CD4-positive, alpha-beta memory T cell (primary cell): Measurements from ENCODE around the gene APOBEC3B. TPM values are rescaled to one million over a fixed set of nuclear protein-coding genes. Genes with fewer than 3 reads are reported as not detected.

Source experiments
- CTCF ChIA-PET: fragments of 350-600 bp; sonication (Branson Sonifier 250); formaldehyde crosslinking; loops from one replicate; lab custom pipeline; 2021; ENCODE audit warnings: inconsistent platforms; ENCODE audit not compliant: partially characterized antibody; lab: Charles Lee
- POLR2A ChIA-PET: fragments of 350-600 bp; sonication (Branson Sonifier 250); formaldehyde crosslinking; loops from one replicate; lab custom pipeline; 2021; ENCODE audit not compliant: partially characterized antibody; lab: Charles Lee
- DNase-seq, 5 donors: peaks; one replicate each; pipeline versions ENCODE4 v3.0.0 to v3.0.0-alpha.2; 2020 to 2022; ENCODE audit warnings: mixed read lengths in 1 of 5
- H3K27ac ChIP-seq: one replicate; pipeline ENCODE4 v1.7.0; 2013; ENCODE audit warnings: low read depth, low read length
- H3K27me3 ChIP-seq: 2 replicates; pipeline ENCODE4 v1.7.0; 2013; ENCODE audit warnings: mild to moderate bottlenecking, low read length, moderate library complexity; ENCODE audit not compliant: insufficient read depth
- H3K36me3 ChIP-seq: 2 replicates; pipeline ENCODE4 v1.7.0; 2013; ENCODE audit warnings: mild to moderate bottlenecking, low read length, moderate library complexity; ENCODE audit not compliant: insufficient read depth
- H3K4me1 ChIP-seq: 2 replicates; pipeline ENCODE4 v1.7.0; 2013; ENCODE audit warnings: mild to moderate bottlenecking, low read length, moderate library complexity; ENCODE audit not compliant: insufficient read depth
- H3K4me3 ChIP-seq, 2 donors: one replicate each; pipeline ENCODE4 v1.7.0; 2013; ENCODE audit warnings: low read length in 2 of 2, mild to moderate bottlenecking in 1 of 2
- H3K9me3 ChIP-seq, 2 donors: one replicate each; pipeline ENCODE4 v1.7.0; 2013; ENCODE audit warnings: low read length in 2 of 2, control low read depth in 1 of 2; ENCODE audit not compliant: control insufficient read depth in 1 of 2
- H3K27ac Mint-ChIP-seq, 7 donors: one replicate each; pipeline ENCODE4 v1.8.0; 2020 to 2021; ENCODE audit warnings: mixed read lengths in 7 of 7, mild to moderate bottlenecking in 6 of 7, inconsistent platforms in 3 of 7, moderate library complexity in 3 of 7
- H3K27me3 Mint-ChIP-seq, 2 donors: one replicate each; pipeline ENCODE4 v1.8.0; 2020 to 2021; ENCODE audit warnings: mixed read lengths in 2 of 2
- H3K36me3 Mint-ChIP-seq, 2 donors: one replicate each; pipeline ENCODE4 v1.8.0; 2020 to 2021; ENCODE audit warnings: mixed read lengths in 2 of 2, inconsistent platforms in 1 of 2, mild to moderate bottlenecking in 1 of 2
- H3K4me1 Mint-ChIP-seq, 4 donors: one replicate each; pipeline ENCODE4 v1.8.0; 2020 to 2021; ENCODE audit warnings: mixed read lengths in 4 of 4, mild to moderate bottlenecking in 1 of 4
- H3K4me3 Mint-ChIP-seq, 8 donors: one replicate each; pipeline ENCODE4 v1.8.0; 2020 to 2021; ENCODE audit warnings: mixed read lengths in 8 of 8, mild to moderate bottlenecking in 7 of 8, moderate library complexity in 6 of 8, inconsistent platforms in 3 of 8
- H3K9me3 Mint-ChIP-seq, 8 donors: one replicate each; pipeline ENCODE4 v1.8.0; 2020 to 2021; ENCODE audit warnings: mixed read lengths in 8 of 8, mild to moderate bottlenecking in 5 of 8, inconsistent platforms in 3 of 8, moderate library complexity in 1 of 8
- intact Hi-C: fragments of 100-400 bp; cut with micrococcal nuclease; formaldehyde crosslinking; loops from one replicate; pipeline ENCODE4 v1.15.1; 2023
- polyA plus RNA-seq, 2 donors: library from polyadenylated mRNA; unstranded; fragments of 300-500 nt; fragmentation: Illumina TruSeq; gene quantifications; one replicate each; pipeline ENCODE4 v1.2.3, GENCODE V29; 2021
- total RNA-seq, 2 experiments: library from RNA; stranded (reverse); gene quantifications; one replicate each; pipeline ENCODE4 v1.2.3, GENCODE V29; 2021

The APOBEC3B gene
- total and polyA plus RNA-seq, 4 experiments from 2014 or later, result 0.31 to 1.3 (median 0.48) TPM

- Histone ChIP-seq H3K4me1 (no peaks in the 10 kb centered on the region), H3K27me3 (no peaks in the 10 kb centered on the region), H3K9me3 (no peaks in the 10 kb centered on the region), H3K36me3 (no peaks in the 10 kb centered on the region), H3K27ac (no peak overlapping the region), H3K4me3 (no peak overlapping the region)
- Mint-ChIP-seq H3K27ac (no peak overlapping the region), H3K4me3 (peak overlapping the region in 1 of 8 donors; percentile 26), H3K4me1 (peaks cover 0 to 2% (median under 1%) of the 10 kb centered on the region in 4 donors), H3K36me3 (no peaks in the 10 kb centered on the region), H3K27me3 (peaks cover 7 to 8% of the 10 kb centered on the region in 2 donors), H3K9me3 (peaks cover 0 to 2% (median 0%) of the 10 kb centered on the region in 8 donors)
- intact Hi-C loops, result no loop called here
- DNase-seq, result no peak
- CTCF ChIA-PET, result no interaction called here
- POLR2A ChIA-PET, result no interaction called here
Observed at GRCh38 chr22:38967451-38968450, 14.4 kb upstream of the APOBEC3B start.

GRCh38 chr22:38968801-38969200, 13.3 kb upstream of the APOBEC3B start:
- Histone ChIP-seq H3K36me3 (no peaks in the 10 kb centered on the region), H3K4me1 (no peaks in the 10 kb centered on the region), H3K27ac (no peak overlapping the region), H3K9me3 (no peaks in the 10 kb centered on the region), H3K27me3 (no peaks in the 10 kb centered on the region), H3K4me3 (no peak overlapping the region)
- Mint-ChIP-seq H3K4me3 (no peak overlapping the region), H3K27me3 (peaks cover 4 to 8% of the 10 kb centered on the region in 2 donors), H3K9me3 (peaks cover 0 to 2% (median 0%) of the 10 kb centered on the region in 8 donors), H3K4me1 (peaks cover 0 to 7% (median 3%) of the 10 kb centered on the region in 4 donors), H3K36me3 (no peaks in the 10 kb centered on the region), H3K27ac (no peak overlapping the region)
- intact Hi-C loops, result no loop called here
- ChIA-PET POLR2A (no interaction called here), CTCF (interaction anchor here (0.6 to 1.4 kb wide), 2 partner anchors 36 to 377 kb away, joined by 3 to 5 read pairs; no protein-coding TSS in a partner anchor)
- no peak for DNase-seq

GRCh38 chr22:38970551-38970950, 11.6 kb upstream of the APOBEC3B start:
- no peak overlapping the region for H3K4me3 ChIP-seq
- Mint-ChIP-seq H3K36me3 (no peaks in the 10 kb centered on the region), H3K27me3 (peaks cover 4 to 6% of the 10 kb centered on the region in 2 donors), H3K27ac (peak overlapping the region in 1 of 7 donors; percentile 64), H3K9me3 (no peaks in the 10 kb centered on the region), H3K4me3 (no peak overlapping the region), H3K4me1 (peaks cover 0 to 8% (median 3%) of the 10 kb centered on the region in 4 donors)
- ChIA-PET CTCF (interaction anchor here (2.3 to 6.7 kb wide), 2 partner anchors 34 to 100 kb away, joined by 4 to 68 read pairs; no protein-coding TSS in a partner anchor), POLR2A (no interaction called here)
- no peaks in the 10 kb centered on the region for H3K27me3 ChIP-seq
- H3K36me3 ChIP-seq, result no peaks in the 10 kb centered on the region
- H3K4me1 ChIP-seq, result no peaks in the 10 kb centered on the region
- H3K9me3 ChIP-seq, result no peaks in the 10 kb centered on the region
- no peak overlapping the region for H3K27ac ChIP-seq
- intact Hi-C loops, result no loop called here
- no peak for DNase-seq

- Mint-ChIP-seq H3K27me3 (peaks cover 4 to 6% of the 10 kb centered on the region in 2 donors), H3K4me1 (peaks cover 0 to 8% (median 3%) of the 10 kb centered on the region in 4 donors), H3K27ac (peak overlapping the region in 1 of 7 donors; percentile 35), H3K36me3 (no peaks in the 10 kb centered on the region), H3K4me3 (no peak overlapping the region), H3K9me3 (no peaks in the 10 kb centered on the region)
- ChIA-PET POLR2A (no interaction called here), CTCF (interaction anchor here (2.3 to 6.7 kb wide), 2 partner anchors 34 to 101 kb away, joined by 4 to 68 read pairs; no protein-coding TSS in a partner anchor)
- intact Hi-C loops, result no loop called here
- Histone ChIP-seq H3K27me3 (no peaks in the 10 kb centered on the region), H3K4me3 (no peak overlapping the region), H3K27ac (no peak overlapping the region), H3K4me1 (no peaks in the 10 kb centered on the region), H3K9me3 (no peaks in the 10 kb centered on the region), H3K36me3 (no peaks in the 10 kb centered on the region)
- no peak for DNase-seq
Observed at GRCh38 chr22:38971202-38971601, 10.9 kb upstream of the APOBEC3B start.

- Histone ChIP-seq H3K4me1 (no peaks in the 10 kb centered on the region), H3K36me3 (no peaks in the 10 kb centered on the region), H3K27me3 (no peaks in the 10 kb centered on the region), H3K4me3 (no peak overlapping the region), H3K27ac (no peak overlapping the region), H3K9me3 (no peaks in the 10 kb centered on the region)
- DNase-seq, result no peak
- peaks cover 0 to 8% (median 3%) of the 10 kb centered on the region in 4 donors for H3K4me1 Mint-ChIP-seq
- ChIA-PET POLR2A (no interaction called here), CTCF (interaction anchor here (6.7 kb wide), 1 partner anchor 33 kb away, joined by 68 read pairs; no protein-coding TSS in a partner anchor)
- no peak overlapping the region for H3K4me3 Mint-ChIP-seq
- intact Hi-C loops, result no loop called here
- peaks cover 4 to 6% of the 10 kb centered on the region in 2 donors for H3K27me3 Mint-ChIP-seq
- H3K27ac Mint-ChIP-seq, result no peak overlapping the region
- H3K36me3 Mint-ChIP-seq, result no peaks in the 10 kb centered on the region
- H3K9me3 Mint-ChIP-seq, result no peaks in the 10 kb centered on the region
Observed at GRCh38 chr22:38971791-38972190, 10.4 kb upstream of the APOBEC3B start.

- Histone ChIP-seq H3K4me1 (no peaks in the 10 kb centered on the region), H3K4me3 (no peak overlapping the region), H3K27me3 (no peaks in the 10 kb centered on the region), H3K9me3 (no peaks in the 10 kb centered on the region), H3K36me3 (no peaks in the 10 kb centered on the region), H3K27ac (no peak overlapping the region)
- H3K4me1 Mint-ChIP-seq, result peaks cover 0 to 8% (median 3%) of the 10 kb centered on the region in 4 donors
- CTCF ChIA-PET, result interaction anchor here (1.2 to 6.7 kb wide), 3 partner anchors 12 to 171 kb away, joined by 3 to 68 read pairs (median 18); partner anchors contain the start of gene APOBEC3B
- no peak for DNase-seq
- peaks cover 0 to 1% (median 0%) of the 10 kb centered on the region in 8 donors for H3K9me3 Mint-ChIP-seq
- peaks cover 4 to 6% of the 10 kb centered on the region in 2 donors for H3K27me3 Mint-ChIP-seq
- no peak overlapping the region for H3K27ac Mint-ChIP-seq
- no peak overlapping the region for H3K4me3 Mint-ChIP-seq
- POLR2A ChIA-PET, result no interaction called here
- H3K36me3 Mint-ChIP-seq, result no peaks in the 10 kb centered on the region
- intact Hi-C loops, result no loop called here
Observed at GRCh38 chr22:38972558-38972957, 9.6 kb upstream of the APOBEC3B start.
